ENCODE results near the gene HS3ST3A1.

Gene HS3ST3A1

GRCh38 chr17:13594310-13594709 is 7.4 kb downstream of the HS3ST3A1 start:
- no peak for TF ChIP-seq CTCF (IDR thresholded peaks at IDR 0.05; ENCODE audit: low read depth, low read length, poor library complexity, severe bottlenecking)
- no peak for TF ChIP-seq EZH2phosphoT487 (IDR thresholded peaks at IDR 0.05; ENCODE audit: borderline replicate concordance, low read length)
- Histone ChIP-seq H3K4me1 (ENCODE audit: control insufficient read depth, low read length) (no peaks in the 10 kb centered on the region), H3K79me2 (ENCODE audit: control insufficient read depth, low read length) (no peaks in the 10 kb centered on the region), H3K36me3 (ENCODE audit: control insufficient read depth, low read length) (no peaks in the 10 kb centered on the region), H3K27me3 (ENCODE audit: control insufficient read depth, low read length) (no peaks in the 10 kb centered on the region), H3K9me2 (replicated peaks; ENCODE audit: control insufficient read depth, low read length) (no peaks in the 10 kb centered on the region), H3K4me3 (ENCODE audit: low read length) (no peak overlapping the region), H4K20me1 (ENCODE audit: control insufficient read depth, insufficient read depth, low read depth, low read length) (no peaks in the 10 kb centered on the region), H3K9me3 (ENCODE audit: control insufficient read depth, insufficient read depth, low read length) (no peaks in the 10 kb centered on the region), H3F3A (ENCODE audit: control insufficient read depth, insufficient read depth) (no peaks in the 10 kb centered on the region), H3K27ac (ENCODE audit: low read depth, low read length) (no peak overlapping the region), H3K4me2 (ENCODE audit: low read length) (no peak overlapping the region)

- no peaks in the 10 kb centered on the region for H4K20me1 ChIP-seq (ENCODE audit: control insufficient read depth, insufficient read depth, low read depth, low read length)
- H3F3A ChIP-seq (ENCODE audit: control insufficient read depth, insufficient read depth), result no peaks in the 10 kb centered on the region
- no peak overlapping the region for H3K4me2 ChIP-seq (ENCODE audit: low read length)
- no peak for TF ChIP-seq CTCF (IDR thresholded peaks at IDR 0.05; ENCODE audit: low read depth, low read length, poor library complexity, severe bottlenecking)
- TF ChIP-seq EZH2phosphoT487 (IDR thresholded peaks at IDR 0.05; ENCODE audit: borderline replicate concordance, low read length), result no peak
- H3K4me3 ChIP-seq (ENCODE audit: low read length), result no peak overlapping the region
- H3K79me2 ChIP-seq (ENCODE audit: control insufficient read depth, low read length), result no peaks in the 10 kb centered on the region
- no peaks in the 10 kb centered on the region for H3K36me3 ChIP-seq (ENCODE audit: control insufficient read depth, low read length)
- H3K9me3 ChIP-seq (ENCODE audit: control insufficient read depth, insufficient read depth, low read length), result no peaks in the 10 kb centered on the region
- no peaks in the 10 kb centered on the region for H3K4me1 ChIP-seq (ENCODE audit: control insufficient read depth, low read length)
- H3K27me3 ChIP-seq (ENCODE audit: control insufficient read depth, low read length), result no peaks in the 10 kb centered on the region
- no peak overlapping the region for H3K27ac ChIP-seq (ENCODE audit: low read depth, low read length)
- H3K9me2 ChIP-seq (replicated peaks; ENCODE audit: control insufficient read depth, low read length), result no peaks in the 10 kb centered on the region
These were observed 8.0 kb downstream of the HS3ST3A1 start for GRCh38 chr17:13593757-13594156.

- Histone ChIP-seq H3K9me3 (ENCODE audit: control insufficient read depth, insufficient read depth, low read length) (no peaks in the 10 kb centered on the region), H3K9me2 (replicated peaks; ENCODE audit: control insufficient read depth, low read length) (no peaks in the 10 kb centered on the region), H3K4me2 (ENCODE audit: low read length) (no peak overlapping the region), H4K20me1 (ENCODE audit: control insufficient read depth, insufficient read depth, low read depth, low read length) (no peaks in the 10 kb centered on the region), H3K79me2 (ENCODE audit: control insufficient read depth, low read length) (no peaks in the 10 kb centered on the region), H3K27ac (ENCODE audit: low read depth, low read length) (no peak overlapping the region), H3K4me1 (ENCODE audit: control insufficient read depth, low read length) (no peaks in the 10 kb centered on the region), H3K36me3 (ENCODE audit: control insufficient read depth, low read length) (no peaks in the 10 kb centered on the region), H3K27me3 (ENCODE audit: control insufficient read depth, low read length) (no peaks in the 10 kb centered on the region), H3F3A (ENCODE audit: control insufficient read depth, insufficient read depth) (no peaks in the 10 kb centered on the region), H3K4me3 (ENCODE audit: low read length) (no peak overlapping the region)
- TF ChIP-seq EZH2phosphoT487 (IDR thresholded peaks at IDR 0.05; ENCODE audit: borderline replicate concordance, low read length) (no peak), CTCF (IDR thresholded peaks at IDR 0.05; ENCODE audit: low read depth, low read length, poor library complexity, severe bottlenecking) (no peak)
These were observed 8.5 kb downstream of the HS3ST3A1 start for GRCh38 chr17:13593021-13593751.

Data from DOHH2 (cell line).